Activated B cell treated with CpG ODN at 0.5 μM for 24 hours (primary cell): ENCODE measurements around the gene CTRB1. TPM values are rescaled to one million over a fixed set of nuclear protein-coding genes. Genes with fewer than 3 reads are reported as not detected.

Source experiments
- ATAC-seq: fragments of 200-7000 bp; cut with Tn5 transposase; one replicate; pipeline ENCODE4 v1.10.0; 2021; ENCODE audit warnings: low read depth, mild to moderate bottlenecking, moderate library complexity
- CTCF ChIA-PET: fragments of 350-600 bp; sonication (Branson Sonifier 250); formaldehyde crosslinking; loops from one replicate; lab custom pipeline; 2021; ENCODE audit warnings: antibody characterized with exemption; lab: Charles Lee
- POLR2A ChIA-PET: fragments of 350-600 bp; sonication (Branson Sonifier 250); formaldehyde crosslinking; loops from one replicate; lab custom pipeline; 2021; ENCODE audit warnings: antibody characterized with exemption; lab: Charles Lee
- DNase-seq: peaks from one replicate; pipeline ENCODE4 v3.0.0; 2022
- H3K27ac Mint-ChIP-seq: one replicate; pipeline ENCODE4 v1.8.0; 2020; ENCODE audit warnings: mixed read lengths
- H3K27me3 Mint-ChIP-seq: one replicate; pipeline ENCODE4 v1.8.0; 2021; ENCODE audit warnings: mixed read lengths
- H3K36me3 Mint-ChIP-seq: one replicate; pipeline ENCODE4 v1.8.0; 2021; ENCODE audit warnings: low read depth, mixed read lengths
- H3K4me1 Mint-ChIP-seq: one replicate; pipeline ENCODE4 v1.8.0; 2021; ENCODE audit warnings: mixed read lengths
- H3K4me3 Mint-ChIP-seq: one replicate; pipeline ENCODE4 v1.8.0; 2020; ENCODE audit warnings: mild to moderate bottlenecking, mixed read lengths
- H3K9me3 Mint-ChIP-seq: one replicate; pipeline ENCODE4 v1.8.0; 2020; ENCODE audit warnings: mixed read lengths
- CTCF ChIP-seq: fragments of 200-600 bp; IDR thresholded peaks from one replicate; pipeline ENCODE4 v1.8.0; 2022; ENCODE audit warnings: antibody characterized with exemption, mild to moderate bottlenecking
- intact Hi-C: fragments of 100-400 bp; cut with micrococcal nuclease; formaldehyde crosslinking; loops from one replicate; pipeline ENCODE4 v1.15.1; 2024
- total RNA-seq: library from RNA; stranded (reverse); gene quantifications from 2 replicates; pipeline ENCODE4 v1.2.3, GENCODE V29; 2022

CTRB1 gene
- total RNA-seq, 1 donor from 2014 or later: not detected

GRCh38 chr16:75252946-75253911, 34.4 kb downstream of the CTRB1 start:
- Mint-ChIP-seq H3K27ac (no peak overlapping the region), H3K9me3 (no peaks in the 10 kb centered on the region), H3K4me3 (no peak overlapping the region), H3K36me3 (no peaks in the 10 kb centered on the region), H3K27me3 (peaks cover 54% of the 10 kb centered on the region), H3K4me1 (peaks cover 12% of the 10 kb centered on the region)
- TF ChIP-seq CTCF: no peak
- DNase-seq (no peak), ATAC-seq (no peak)
- CTCF ChIA-PET: no interaction called here
- POLR2A ChIA-PET: no interaction called here
- intact Hi-C loops: no loop called here

- no peak overlapping the region for H3K27ac Mint-ChIP-seq
- POLR2A ChIA-PET: no interaction called here
- ATAC-seq (no peak), DNase-seq (no peak)
- no peak overlapping the region for H3K4me3 Mint-ChIP-seq
- no peaks in the 10 kb centered on the region for H3K36me3 Mint-ChIP-seq
- peaks cover 60% of the 10 kb centered on the region for H3K27me3 Mint-ChIP-seq
- intact Hi-C loops: no loop called here
- CTCF ChIA-PET: no interaction called here
- TF ChIP-seq CTCF: no peak
- peaks cover 12% of the 10 kb centered on the region for H3K4me1 Mint-ChIP-seq
- no peaks in the 10 kb centered on the region for H3K9me3 Mint-ChIP-seq
Measured at GRCh38 chr16:75254359-75254837, 35.6 kb downstream of the CTRB1 start.

- Mint-ChIP-seq H3K4me3 (no peak overlapping the region), H3K27me3 (peaks cover 61% of the 10 kb centered on the region)
Measured at GRCh38 chr16:75256059-75256571, 37.3 kb downstream of the CTRB1 start.

GRCh38 chr16:75256696-75257343, 38.0 kb downstream of the CTRB1 start:
- TF ChIP-seq CTCF: no peak
- DNase-seq (no peak), ATAC-seq (no peak)
- Mint-ChIP-seq H3K4me1 (peaks cover 3% of the 10 kb centered on the region), H3K27ac (no peak overlapping the region), H3K4me3 (no peak overlapping the region), H3K27me3 (peaks cover 63% of the 10 kb centered on the region), H3K9me3 (no peaks in the 10 kb centered on the region), H3K36me3 (no peaks in the 10 kb centered on the region)
- ChIA-PET POLR2A (no interaction called here), CTCF (no interaction called here)
- intact Hi-C loops: no loop called here

More at GRCh38 chr16:75256059-75256571, 37.3 kb downstream of the CTRB1 start:
- H3K4me1 Mint-ChIP-seq: peaks cover 6% of the 10 kb centered on the region
- TF ChIP-seq CTCF: no peak
- CTCF ChIA-PET: no interaction called here
- no peaks in the 10 kb centered on the region for H3K9me3 Mint-ChIP-seq
- no peaks in the 10 kb centered on the region for H3K36me3 Mint-ChIP-seq
- DNase-seq: no peak
- intact Hi-C loops: no loop called here
- H3K27ac Mint-ChIP-seq: no peak overlapping the region
- ATAC-seq: no peak
- POLR2A ChIA-PET: no interaction called here
